ENCODE results near the gene CELA2A.
"Not testable (repeated sequence)": the region's sequence is repeated elsewhere in the genome, so short reads cannot be mapped to it uniquely, and the experiment has no call there.

CELA2A gene

GRCh38 chr1:15418806-15419515 lies 37.6 kb upstream of the CELA2A start:
- peaks cover 19% of the 10 kb centered on the region; the same call in 1 of the 2 replicates for H3K4me1 ChIP-seq (ENCODE audit: insufficient read depth, low read length)
- no peak overlapping the region for H3K9ac ChIP-seq (ENCODE audit: low read depth, low read length)
- no peaks in the 10 kb centered on the region for H3K9me3 ChIP-seq (ENCODE audit: control insufficient read depth, insufficient read depth, low read length)
- H3K36me3 ChIP-seq (ENCODE audit: insufficient read depth, low read length) = no peaks in the 10 kb centered on the region

GRCh38 chr1:15420853-15421465 lies 35.6 kb upstream of the CELA2A start:
- Histone ChIP-seq H3K9ac (ENCODE audit: low read depth, low read length) (no peak overlapping the region), H3K9me3 (ENCODE audit: control insufficient read depth, insufficient read depth, low read length) (no peaks in the 10 kb centered on the region), H3K4me1 (ENCODE audit: insufficient read depth, low read length) (peaks cover 18% of the 10 kb centered on the region; the same call in 1 of the 2 replicates), H3K36me3 (ENCODE audit: insufficient read depth, low read length) (no peaks in the 10 kb centered on the region)

- Histone ChIP-seq H3K9me3 (ENCODE audit: control insufficient read depth, insufficient read depth, low read length) (no peaks in the 10 kb centered on the region), H3K4me1 (ENCODE audit: insufficient read depth, low read length) (peaks cover 12% of the 10 kb centered on the region), H3K36me3 (ENCODE audit: insufficient read depth, low read length) (no peaks in the 10 kb centered on the region), H3K9ac (ENCODE audit: low read depth, low read length) (no peak overlapping the region)
Observed at GRCh38 chr1:15422871-15423270, 33.7 kb upstream of the CELA2A start.

GRCh38 chr1:15423355-15424077 lies 33.0 kb upstream of the CELA2A start:
- H3K36me3 ChIP-seq (ENCODE audit: insufficient read depth, low read length) = no peaks in the 10 kb centered on the region
- H3K4me1 ChIP-seq (ENCODE audit: insufficient read depth, low read length) = peaks cover 12% of the 10 kb centered on the region
- no peak overlapping the region for H3K9ac ChIP-seq (ENCODE audit: low read depth, low read length)
- no peaks in the 10 kb centered on the region for H3K9me3 ChIP-seq (ENCODE audit: control insufficient read depth, insufficient read depth, low read length)

- Histone ChIP-seq H3K4me1 (ENCODE audit: insufficient read depth, low read length) (peaks cover 12% of the 10 kb centered on the region), H3K9ac (ENCODE audit: low read depth, low read length) (no peak overlapping the region), H3K9me3 (ENCODE audit: control insufficient read depth, insufficient read depth, low read length) (no peaks in the 10 kb centered on the region), H3K36me3 (ENCODE audit: insufficient read depth, low read length) (no peaks in the 10 kb centered on the region)
Observed at GRCh38 chr1:15424146-15424667, 32.3 kb upstream of the CELA2A start.

GRCh38 chr1:15424981-15425380 lies 31.6 kb upstream of the CELA2A start:
- Histone ChIP-seq H3K36me3 (ENCODE audit: insufficient read depth, low read length) (no peaks in the 10 kb centered on the region), H3K4me1 (ENCODE audit: insufficient read depth, low read length) (peaks cover 12% of the 10 kb centered on the region), H3K9ac (ENCODE audit: low read depth, low read length) (no peak overlapping the region), H3K9me3 (ENCODE audit: control insufficient read depth, insufficient read depth, low read length) (no peaks in the 10 kb centered on the region)

GRCh38 chr1:15425521-15425920 lies 31.0 kb upstream of the CELA2A start:
- Histone ChIP-seq H3K9ac (ENCODE audit: low read depth, low read length) (no peak overlapping the region), H3K36me3 (ENCODE audit: insufficient read depth, low read length) (no peaks in the 10 kb centered on the region), H3K4me1 (ENCODE audit: insufficient read depth, low read length) (peaks cover 12% of the 10 kb centered on the region), H3K9me3 (ENCODE audit: control insufficient read depth, insufficient read depth, low read length) (no peaks in the 10 kb centered on the region)

- no peaks in the 10 kb centered on the region; the same call in 1 of the 2 replicates for H3K36me3 ChIP-seq (ENCODE audit: insufficient read depth, low read length)
- H3K9me3 ChIP-seq (ENCODE audit: control insufficient read depth, insufficient read depth, low read length) = no peaks in the 10 kb centered on the region
- H3K4me1 ChIP-seq (ENCODE audit: insufficient read depth, low read length) = peaks cover 12% of the 10 kb centered on the region
- H3K9ac ChIP-seq (ENCODE audit: low read depth, low read length) = no peak overlapping the region
Observed at GRCh38 chr1:15425958-15426357, 30.6 kb upstream of the CELA2A start.

GRCh38 chr1:15426492-15427279 lies 29.8 kb upstream of the CELA2A start:
- no peaks in the 10 kb centered on the region for H3K9me3 ChIP-seq (ENCODE audit: control insufficient read depth, insufficient read depth, low read length)
- H3K4me1 ChIP-seq (ENCODE audit: insufficient read depth, low read length) = peaks cover 12% of the 10 kb centered on the region
- no peak overlapping the region for H3K9ac ChIP-seq (ENCODE audit: low read depth, low read length)
- H3K36me3 ChIP-seq (ENCODE audit: insufficient read depth, low read length) = no peaks in the 10 kb centered on the region; the same call in 1 of the 2 replicates

- Histone ChIP-seq H3K4me1 (ENCODE audit: insufficient read depth, low read length) (peaks cover 12% of the 10 kb centered on the region), H3K9me3 (ENCODE audit: control insufficient read depth, insufficient read depth, low read length) (no peaks in the 10 kb centered on the region), H3K36me3 (ENCODE audit: insufficient read depth, low read length) (no peaks in the 10 kb centered on the region; the same call in 1 of the 2 replicates), H3K9ac (ENCODE audit: low read depth, low read length) (no peak overlapping the region)
Observed at GRCh38 chr1:15427280-15427666, 29.3 kb upstream of the CELA2A start.

- H3K4me1 ChIP-seq (ENCODE audit: insufficient read depth, low read length) = peaks cover 12% of the 10 kb centered on the region
Observed at GRCh38 chr1:15428252-15428651, 28.3 kb upstream of the CELA2A start.

GRCh38 chr1:15428815-15429435 lies 27.6 kb upstream of the CELA2A start:
- peaks cover 12% of the 10 kb centered on the region for H3K4me1 ChIP-seq (ENCODE audit: insufficient read depth, low read length)
- no peak overlapping the region for H3K9ac ChIP-seq (ENCODE audit: low read depth, low read length)

More at GRCh38 chr1:15428252-15428651, 28.3 kb upstream of the CELA2A start:
- H3K9me3 ChIP-seq (ENCODE audit: control insufficient read depth, insufficient read depth, low read length); H3K36me3 ChIP-seq (ENCODE audit: insufficient read depth, low read length); H3K9ac ChIP-seq (ENCODE audit: low read depth, low read length): not testable (repeated sequence)

GRCh38 chr1:15429701-15430149 lies 26.8 kb upstream of the CELA2A start:
- no peaks in the 10 kb centered on the region; the same call in 1 of the 2 replicates for H3K36me3 ChIP-seq (ENCODE audit: insufficient read depth, low read length)
- H3K9me3 ChIP-seq (ENCODE audit: control insufficient read depth, insufficient read depth, low read length) = no peaks in the 10 kb centered on the region
- H3K4me1 ChIP-seq (ENCODE audit: insufficient read depth, low read length) = peaks cover 12% of the 10 kb centered on the region
- no peak overlapping the region for H3K9ac ChIP-seq (ENCODE audit: low read depth, low read length)

More at GRCh38 chr1:15428815-15429435, 27.6 kb upstream of the CELA2A start:
- no peaks in the 10 kb centered on the region for H3K9me3 ChIP-seq (ENCODE audit: control insufficient read depth, insufficient read depth, low read length)
- no peaks in the 10 kb centered on the region; the same call in 1 of the 2 replicates for H3K36me3 ChIP-seq (ENCODE audit: insufficient read depth, low read length)
